ENCODE measurements around the gene TMEM256.
A peak's percentile ranks its signal among the peaks of the same experiment; 100 is the strongest.

TMEM256 gene

DNA sequence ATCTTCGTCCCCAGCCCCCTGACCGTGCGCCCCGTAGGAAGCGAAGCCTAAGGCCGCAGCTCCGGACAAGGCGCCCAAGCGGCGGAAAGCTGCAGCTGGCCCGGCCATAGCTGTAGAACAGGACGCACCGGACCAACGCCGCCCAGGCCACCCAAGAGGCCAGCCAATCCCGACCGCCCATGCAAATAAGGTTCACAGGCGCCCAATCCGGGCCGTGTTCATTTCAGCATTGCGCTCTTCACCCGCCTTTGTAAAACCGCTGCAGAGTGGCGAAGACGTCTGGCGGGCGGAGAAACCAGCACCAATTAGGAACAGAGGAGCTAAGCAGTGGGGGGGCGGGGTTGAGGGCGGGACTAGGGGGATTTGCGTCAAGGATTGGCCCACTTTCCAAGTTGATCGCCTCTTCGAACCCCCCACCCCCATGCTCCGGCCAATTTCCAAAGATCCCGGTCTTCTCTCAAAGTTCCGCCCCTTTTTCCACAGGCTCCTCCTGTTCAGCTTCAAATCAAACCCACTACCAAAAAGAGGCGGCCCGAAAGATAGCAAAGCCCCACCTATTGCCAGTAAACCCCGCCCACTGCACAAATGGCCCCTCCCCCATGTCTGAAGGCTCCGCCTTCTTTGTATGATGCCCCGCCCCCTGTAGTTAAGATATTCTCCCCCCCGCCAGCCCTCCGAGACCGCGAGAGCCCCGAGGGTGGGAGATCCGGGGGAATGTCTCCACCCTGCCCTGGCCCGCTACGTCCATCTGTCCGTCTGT is at the start of gene TMEM256:
Gene TMEM256 (minus strand): TSS at position 121 of the 760 bp plus-strand sequence. CDS start 13 bp downstream, at position 108.
- DNase-seq (ENCODE audit: low read depth), result peak; percentile 93

GRCh38 chr17:7448461-7448860 is 44.6 kb upstream of the TMEM256 start:
- no peak for DNase-seq (ENCODE audit: low read depth)

DNA sequence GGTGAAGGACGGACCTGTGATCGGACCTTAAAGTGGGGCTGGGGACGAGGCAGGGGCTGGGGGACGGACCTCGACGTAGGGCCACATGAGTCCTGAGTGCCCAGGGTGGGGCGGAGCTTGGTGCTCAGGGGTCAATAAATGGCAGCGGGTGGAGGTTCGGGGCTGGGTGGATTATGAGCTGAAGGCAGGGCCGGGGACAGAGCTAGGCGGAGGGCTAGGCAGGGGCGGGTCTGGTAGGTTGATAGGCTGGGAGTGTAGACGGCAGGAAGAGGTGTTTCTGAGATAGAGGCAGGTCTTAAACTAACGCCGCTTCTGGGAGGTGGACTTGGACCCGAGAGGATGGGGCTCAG is 41.7 kb upstream of the TMEM256 start:
- DNase-seq (ENCODE audit: low read depth), result no peak

GRCh38 chr17:7444682-7445618 is 41.1 kb upstream of the TMEM256 start, which contains the start of gene CHRNB1:
Gene CHRNB1 (plus strand): TSS chr17:7445061. CDS start chr17:7445128, 67 bp downstream.
- no peak for DNase-seq (ENCODE audit: low read depth)

DNA sequence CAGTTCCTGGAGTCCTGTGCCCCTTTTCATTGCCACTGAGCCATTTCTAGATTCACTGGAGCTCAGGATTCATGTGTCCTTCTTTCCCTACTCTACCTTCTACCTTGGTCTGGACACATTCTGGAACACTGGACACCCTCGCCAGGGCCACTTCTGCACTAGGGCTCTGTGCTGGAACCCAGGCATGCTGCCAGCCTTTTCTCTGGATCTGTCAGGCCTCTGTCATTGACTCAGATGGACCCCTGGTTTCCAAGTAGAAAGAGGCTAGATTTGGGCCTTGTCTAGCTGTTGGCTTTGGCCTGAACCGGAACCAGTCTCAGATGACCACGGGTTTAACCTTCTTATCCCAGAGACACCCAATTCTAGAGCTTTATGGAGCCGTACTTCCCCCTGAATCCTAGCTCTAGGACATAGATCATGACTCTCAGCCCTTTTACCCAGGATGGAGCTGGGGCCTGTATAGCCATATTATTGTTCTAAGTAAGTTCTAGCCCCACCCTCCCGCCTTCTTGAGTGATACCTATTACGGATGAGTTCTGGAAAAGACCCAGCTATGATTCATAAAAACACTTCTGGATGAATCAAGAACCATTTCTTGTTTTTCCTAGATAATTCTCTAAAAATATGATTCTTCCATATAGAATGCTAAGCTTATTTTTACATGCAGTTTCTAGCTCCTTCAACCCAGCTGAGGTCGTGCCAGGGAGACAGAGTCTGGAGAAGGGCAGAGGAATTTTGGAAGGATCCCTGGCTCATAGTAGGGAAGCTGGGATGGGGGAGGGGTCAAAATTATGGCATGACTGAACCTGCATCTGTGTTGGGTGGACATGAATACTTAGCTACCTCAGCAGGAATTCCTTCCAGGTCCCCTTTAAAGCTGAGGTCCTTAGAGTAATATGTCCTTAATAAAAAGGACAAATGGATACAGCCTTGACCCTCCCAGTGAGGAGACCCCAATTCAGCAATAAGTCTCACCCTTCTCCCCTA is 39.9 kb upstream of the TMEM256 start:
- DNase-seq (ENCODE audit: low read depth), result no peak

DNA sequence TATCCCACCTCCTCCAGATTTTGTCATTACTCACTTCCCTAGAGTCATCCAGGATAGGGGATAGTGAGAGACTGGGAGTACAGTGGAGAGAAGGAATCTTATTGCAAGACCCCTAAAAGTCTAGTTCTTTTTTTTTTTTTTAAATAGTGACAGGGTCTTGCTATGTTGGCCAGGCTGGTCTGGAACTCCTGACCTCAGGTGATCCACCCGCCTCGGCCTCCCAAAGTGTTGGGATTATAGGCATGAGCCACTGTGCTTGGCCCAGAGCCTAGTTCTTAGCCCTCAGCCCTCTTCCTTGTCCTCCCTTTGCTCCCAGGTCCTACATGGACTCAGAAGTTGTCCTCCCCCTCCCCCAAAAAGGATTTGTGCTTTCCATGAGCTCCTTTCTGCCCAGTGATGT is 38.2 kb upstream of the TMEM256 start:
- DNase-seq (ENCODE audit: low read depth), result no peak

- DNase-seq (ENCODE audit: low read depth), result no peak
Observed at GRCh38 chr17:7441266-7441665, 37.4 kb upstream of the TMEM256 start.

DNA sequence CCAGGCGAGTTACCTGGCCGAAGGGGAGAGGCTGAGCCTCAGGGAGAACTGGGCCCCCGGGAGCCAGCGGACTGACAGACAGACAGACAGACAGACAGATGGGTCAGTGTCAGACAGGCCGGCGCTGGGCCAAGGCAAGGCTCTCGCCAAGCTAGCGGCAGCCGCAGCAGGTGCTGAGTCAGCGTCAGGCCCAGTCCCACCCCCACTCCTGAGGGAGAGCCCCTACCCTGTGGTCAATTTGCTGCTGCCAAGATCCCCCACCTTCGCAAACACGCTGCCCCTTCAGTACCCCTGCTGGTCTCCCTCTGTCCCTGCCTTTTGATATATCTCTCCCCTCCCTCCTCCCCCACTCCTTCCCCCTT is 36.9 kb upstream of the TMEM256 start:
- no peak for DNase-seq (ENCODE audit: low read depth)

DNA sequence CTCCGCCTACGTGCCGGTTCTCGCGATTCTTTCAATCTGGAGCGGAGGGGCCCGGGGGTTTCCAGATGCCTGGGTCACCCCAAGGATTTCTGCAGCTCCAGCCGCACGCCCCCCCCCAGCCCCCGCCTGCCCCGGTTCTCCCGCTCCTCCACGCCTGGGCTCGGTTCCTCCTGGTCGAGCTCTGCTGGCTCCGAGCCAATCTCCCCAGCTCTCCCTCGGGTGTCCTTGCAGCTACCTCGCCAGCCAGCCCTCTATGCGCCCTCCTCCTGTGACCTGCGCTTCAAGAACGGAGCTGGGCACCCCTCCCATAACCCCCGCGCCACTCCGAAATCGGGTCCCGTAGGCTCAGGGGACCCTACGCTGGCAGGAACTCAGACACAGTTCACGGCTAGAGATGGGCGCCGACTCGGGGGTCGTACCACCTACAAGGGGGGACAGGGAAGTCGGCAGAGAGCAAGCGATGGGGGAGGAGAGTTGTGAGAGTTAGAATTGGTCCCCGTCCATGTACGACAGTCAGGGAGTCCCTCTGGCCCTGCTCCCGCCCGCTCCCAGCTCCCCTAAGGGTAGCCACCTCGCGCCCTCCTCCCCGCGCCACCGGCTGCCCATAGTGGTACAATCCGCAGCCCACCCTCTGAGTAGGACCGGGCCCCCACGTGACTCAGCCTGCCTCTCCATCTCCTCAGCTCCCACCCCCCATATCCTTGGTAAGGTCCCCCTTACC is 36.4 kb upstream of the TMEM256 start:
- DNase-seq (ENCODE audit: low read depth), result no peak

- DNase-seq (ENCODE audit: low read depth), result no peak
Observed at GRCh38 chr17:7439462-7440112, 35.7 kb upstream of the TMEM256 start, which contains the start of gene FGF11. Gene FGF11 (plus strand): TSS chr17:7439512. CDS start chr17:7439621, 109 bp downstream.

DNA sequence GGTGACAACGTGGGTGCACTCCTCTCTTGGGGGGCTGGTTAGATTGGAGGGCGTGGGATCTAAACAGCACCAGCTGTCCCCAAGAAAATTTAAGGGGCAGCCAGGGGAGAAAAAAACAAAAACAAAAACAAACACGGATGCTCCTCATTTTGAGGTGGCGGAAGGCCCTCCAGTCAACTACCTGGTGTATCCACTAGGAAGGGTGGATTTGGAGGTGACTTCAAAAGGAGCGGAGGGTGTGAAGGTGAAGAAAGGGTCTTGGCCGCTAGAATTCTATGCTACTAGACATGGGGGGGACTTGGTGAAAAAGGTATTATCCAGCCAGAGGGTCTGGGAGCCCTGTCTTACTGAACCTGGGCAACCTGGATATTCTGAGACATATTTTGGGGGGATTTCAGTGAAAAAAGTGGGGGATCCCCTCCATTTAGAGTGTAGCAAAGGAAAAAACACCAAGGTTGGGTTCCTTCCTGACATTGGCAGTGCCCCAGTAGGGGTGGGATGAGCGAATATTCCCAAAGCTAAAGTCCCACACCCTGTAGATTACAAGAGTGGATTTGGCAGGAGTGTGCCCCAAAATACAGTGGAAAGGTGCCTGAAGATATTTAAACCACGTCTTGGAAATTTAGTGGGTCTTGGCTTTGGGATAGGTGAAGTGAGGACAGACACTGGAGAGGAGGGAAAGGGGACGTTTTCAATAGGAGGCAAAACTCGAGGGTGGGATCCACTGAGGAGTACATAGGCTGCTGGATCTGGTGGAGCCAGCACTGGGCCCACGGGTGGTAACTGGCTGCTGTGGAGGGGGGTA is 35.0 kb upstream of the TMEM256 start:
- DNase-seq (ENCODE audit: low read depth), result no peak

DNA sequence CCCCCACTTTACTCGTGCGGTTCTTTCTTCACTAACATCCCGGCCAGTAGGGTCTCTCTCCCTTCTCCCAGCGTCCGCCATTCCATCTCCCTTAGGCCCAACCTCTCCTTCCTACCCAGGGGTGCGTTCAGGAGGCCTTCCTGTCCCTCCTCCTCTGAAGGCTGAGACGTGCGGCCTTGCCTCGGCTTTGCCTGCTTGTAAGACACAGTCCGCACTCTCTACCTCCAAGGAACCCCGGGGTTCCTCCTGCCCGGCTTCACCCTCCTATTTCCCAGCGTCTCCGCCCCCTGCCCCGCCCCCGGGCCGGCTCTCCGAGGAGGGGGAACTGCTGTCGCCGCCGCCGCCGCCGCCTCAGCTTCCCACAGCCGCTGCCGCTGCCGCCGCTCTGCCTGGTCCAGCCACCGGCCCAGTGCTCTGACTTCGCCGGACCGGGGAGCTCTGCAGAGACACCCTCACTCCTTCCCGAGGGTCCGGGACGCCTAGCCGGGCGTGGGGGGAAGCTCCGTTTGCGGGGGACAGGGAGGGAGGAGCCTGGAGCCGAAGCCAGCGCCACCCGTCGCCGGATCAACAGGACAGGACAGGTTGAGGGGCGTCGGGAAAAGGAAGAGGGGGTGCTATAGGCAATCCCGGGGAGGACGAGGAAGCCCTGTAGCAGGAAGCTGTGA is 34.2 kb upstream of the TMEM256 start:
- DNase-seq (ENCODE audit: low read depth), result peak; percentile 56

DNA sequence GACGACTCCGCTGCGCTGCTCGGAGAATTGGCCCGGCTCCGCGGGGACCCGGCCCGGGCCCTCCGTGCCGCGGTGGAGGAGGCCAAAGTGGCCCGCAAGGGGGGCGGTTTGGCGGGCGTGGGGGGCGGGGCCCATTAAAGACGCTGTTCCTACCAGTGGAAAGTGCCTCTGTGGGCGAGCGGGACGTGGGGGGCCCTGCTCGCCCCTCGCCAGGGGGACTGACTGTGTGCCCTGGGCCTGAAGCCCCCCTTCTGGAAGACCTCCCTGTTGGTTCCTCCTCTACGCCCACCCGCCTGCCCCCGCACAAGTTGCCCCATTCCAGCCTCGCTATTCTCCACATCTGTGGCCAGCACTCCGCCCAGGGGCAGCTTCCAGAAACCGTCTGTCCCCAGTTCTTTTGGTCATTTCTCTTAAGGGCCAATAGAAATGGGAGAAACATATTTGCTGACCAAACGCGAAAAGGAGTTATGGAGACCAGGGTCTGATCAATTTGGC is 33.5 kb upstream of the TMEM256 start:
- DNase-seq (ENCODE audit: low read depth), result no peak

DNA sequence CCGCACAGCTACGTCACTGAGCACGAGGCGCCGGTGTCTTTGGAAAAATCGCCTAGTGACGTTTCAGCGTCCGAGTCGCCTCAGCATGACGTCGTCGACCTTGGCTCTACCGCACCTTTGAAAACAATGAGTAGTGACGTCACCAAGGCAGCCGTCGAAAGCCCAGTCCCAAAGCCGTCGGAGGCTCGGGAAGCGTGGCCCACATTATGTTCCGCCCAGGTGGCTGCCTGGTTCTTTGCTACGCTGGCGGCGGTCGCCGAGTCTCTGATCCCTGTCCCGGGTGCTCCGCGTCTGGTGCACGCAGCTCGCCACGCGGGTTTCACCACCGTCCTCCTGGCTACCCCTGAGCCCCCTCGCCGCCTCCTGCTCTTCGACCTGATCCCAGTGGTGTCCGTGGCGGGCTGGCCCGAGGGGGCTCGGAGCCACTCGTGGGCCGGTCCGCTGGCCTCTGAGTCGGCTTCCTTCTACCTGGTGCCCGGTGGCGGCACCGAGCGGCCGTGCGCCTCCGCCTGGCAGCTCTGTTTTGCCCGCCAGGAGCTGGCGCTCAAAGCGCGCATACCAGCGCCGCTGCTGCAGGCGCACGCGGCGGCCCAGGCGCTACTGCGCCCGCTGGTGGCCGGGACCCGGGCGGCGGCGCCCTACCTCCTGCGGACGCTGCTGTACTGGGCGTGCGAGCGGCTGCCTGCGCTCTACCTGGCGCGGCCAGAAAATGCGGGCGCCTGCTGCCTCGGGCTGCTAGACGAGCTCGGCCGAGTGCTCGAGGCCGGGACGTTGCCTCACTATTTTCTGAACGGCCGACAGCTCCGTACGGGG is 32.9 kb upstream of the TMEM256 start:
- DNase-seq (ENCODE audit: low read depth), result peak; percentile 70

DNA sequence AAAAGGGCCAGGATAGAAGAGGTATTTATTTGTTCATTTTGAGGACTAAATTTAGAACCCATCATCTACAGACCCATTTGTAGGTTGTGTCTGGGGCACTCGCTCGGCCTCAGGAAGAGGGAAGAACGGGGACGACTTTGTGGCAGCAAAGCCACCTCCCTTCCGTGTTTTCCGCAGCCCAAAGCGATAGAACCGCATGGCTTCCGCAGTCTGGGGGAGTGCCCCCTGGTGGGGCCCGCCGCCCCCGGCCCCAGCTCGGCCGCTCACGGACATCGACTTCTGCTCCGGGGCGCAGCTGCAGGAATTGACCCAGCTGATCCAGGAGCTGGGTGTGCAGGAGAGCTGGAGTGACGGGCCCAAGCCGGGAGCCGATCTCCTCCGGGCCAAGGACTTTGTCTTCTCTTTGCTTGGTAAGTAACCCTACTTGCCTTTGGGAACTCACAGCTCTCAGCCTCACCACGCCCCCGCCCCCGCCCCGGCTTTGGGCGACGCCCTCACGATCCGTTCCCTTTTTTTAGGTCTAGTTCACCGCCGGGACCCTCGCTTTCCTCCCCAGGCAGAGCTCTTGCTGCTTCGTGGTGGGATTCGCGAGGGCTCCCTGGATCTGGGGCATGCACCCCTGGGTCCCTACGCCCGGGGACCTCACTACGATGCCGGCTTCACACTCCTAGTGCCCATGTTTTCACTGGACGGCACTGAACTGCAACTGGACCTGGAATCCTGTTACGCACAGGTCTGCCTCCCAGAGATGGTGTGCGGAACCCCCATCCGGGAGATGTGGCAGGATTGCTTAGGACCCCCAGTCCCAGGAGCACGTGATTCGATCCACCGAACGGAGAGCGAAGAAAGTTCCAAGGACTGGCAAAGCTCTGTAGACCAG is 32.0 kb upstream of the TMEM256 start:
- no peak for DNase-seq (ENCODE audit: low read depth)

DNA sequence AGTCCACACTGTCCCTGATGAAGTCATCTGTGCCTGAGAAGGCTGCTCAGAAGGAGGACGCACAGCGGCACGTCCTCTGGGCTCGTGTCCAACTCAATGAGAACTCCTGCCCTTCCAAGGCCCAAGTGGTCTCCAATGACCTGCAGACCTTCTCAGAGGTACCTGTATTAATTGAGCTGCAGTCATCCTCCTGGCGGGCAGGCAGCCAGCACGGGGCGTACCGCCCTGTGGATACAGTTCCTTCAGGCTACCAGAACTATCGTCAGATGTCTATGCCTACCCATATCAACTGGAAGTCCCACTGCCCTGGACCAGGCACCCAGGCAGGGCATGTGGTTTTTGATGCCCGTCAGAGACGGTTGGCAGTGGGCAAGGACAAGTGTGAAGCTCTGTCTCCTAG is 28.4 kb upstream of the TMEM256 start:
- no peak for DNase-seq (ENCODE audit: low read depth)

- no peak for DNase-seq (ENCODE audit: low read depth)
Observed at GRCh38 chr17:7431231-7431630, 27.3 kb upstream of the TMEM256 start.
